HG02973 (cell line): ENCODE measurements around the gene TMEM178A.

Source experiments
- ATAC-seq: cut with Tn5 transposase; IDR thresholded peaks from one replicate; pipeline ENCODE4 v1.9.1; 2021; ENCODE audit warnings: moderate library complexity; ENCODE audit not compliant: unreplicated experiment

The TMEM178A gene

GRCh38 chr2:39736640-39737039 lies 70.9 kb downstream of the TMEM178A start:
- no peak for ATAC-seq

GRCh38 chr2:39737661-39738060 lies 71.9 kb downstream of the TMEM178A start:
- ATAC-seq = no peak

- no peak for ATAC-seq
These were observed 73.2 kb downstream of the TMEM178A start for GRCh38 chr2:39738936-39739335.

- no peak for ATAC-seq
These were observed 73.7 kb downstream of the TMEM178A start for GRCh38 chr2:39739386-39739785.

- ATAC-seq = no peak
These were observed 76.2 kb downstream of the TMEM178A start for GRCh38 chr2:39741871-39742270.

GRCh38 chr2:39743269-39743776 lies 77.6 kb downstream of the TMEM178A start:
- no peak for ATAC-seq

GRCh38 chr2:39755466-39755865 lies 89.7 kb downstream of the TMEM178A start:
- no peak for ATAC-seq

GRCh38 chr2:39757156-39757555 lies 91.4 kb downstream of the TMEM178A start:
- no peak for ATAC-seq

GRCh38 chr2:39762448-39762847 lies 96.7 kb downstream of the TMEM178A start:
- ATAC-seq = no peak
